Measurements from ENCODE around the gene DDX55. TPM values are rescaled to one million over a fixed set of nuclear protein-coding genes. Genes with fewer than 3 reads are reported as not detected.
"Not testable (repeated sequence)": the region's sequence is repeated elsewhere in the genome, so short reads cannot be mapped to it uniquely, and the experiment has no call there.

Gene DDX55
- total RNA-seq, 1 donor from 2014 or later: 42.8 TPM

DNA sequence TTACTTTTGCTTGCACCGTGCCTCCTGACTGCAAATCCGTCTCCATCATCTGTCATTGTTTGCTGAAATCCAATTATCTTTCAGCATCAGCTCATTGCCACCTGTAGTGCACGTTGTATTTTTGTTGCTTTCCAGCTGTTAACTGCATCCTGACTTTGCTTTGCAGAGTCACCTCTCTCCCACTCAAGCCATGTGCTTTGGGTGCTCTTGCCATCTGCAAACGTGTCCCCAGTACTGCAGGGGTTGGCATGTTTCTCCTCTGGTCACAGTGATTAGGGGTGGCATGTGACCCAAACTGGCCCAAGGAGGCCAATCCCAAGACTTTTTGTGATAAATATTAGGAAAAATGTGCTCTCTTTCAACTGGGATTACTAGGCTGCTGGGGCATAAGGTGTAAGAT is 28.0 kb upstream of the DDX55 start:
- Mint-ChIP-seq H3K9me3 (no peaks in the 10 kb centered on the region), H3K4me1 (peaks cover 5% of the 10 kb centered on the region), H3K27me3 (ENCODE audit: low read depth) (no peaks in the 10 kb centered on the region), H3K27ac (ENCODE audit: unreplicated experiment) (no peak overlapping the region), H3K36me3 (ENCODE audit: low read depth) (no peaks in the 10 kb centered on the region), H3K4me3 (no peak overlapping the region)
- DNase-seq (ENCODE audit: low read depth, low spot score): no peak
- TF ChIP-seq, protein P1, sequence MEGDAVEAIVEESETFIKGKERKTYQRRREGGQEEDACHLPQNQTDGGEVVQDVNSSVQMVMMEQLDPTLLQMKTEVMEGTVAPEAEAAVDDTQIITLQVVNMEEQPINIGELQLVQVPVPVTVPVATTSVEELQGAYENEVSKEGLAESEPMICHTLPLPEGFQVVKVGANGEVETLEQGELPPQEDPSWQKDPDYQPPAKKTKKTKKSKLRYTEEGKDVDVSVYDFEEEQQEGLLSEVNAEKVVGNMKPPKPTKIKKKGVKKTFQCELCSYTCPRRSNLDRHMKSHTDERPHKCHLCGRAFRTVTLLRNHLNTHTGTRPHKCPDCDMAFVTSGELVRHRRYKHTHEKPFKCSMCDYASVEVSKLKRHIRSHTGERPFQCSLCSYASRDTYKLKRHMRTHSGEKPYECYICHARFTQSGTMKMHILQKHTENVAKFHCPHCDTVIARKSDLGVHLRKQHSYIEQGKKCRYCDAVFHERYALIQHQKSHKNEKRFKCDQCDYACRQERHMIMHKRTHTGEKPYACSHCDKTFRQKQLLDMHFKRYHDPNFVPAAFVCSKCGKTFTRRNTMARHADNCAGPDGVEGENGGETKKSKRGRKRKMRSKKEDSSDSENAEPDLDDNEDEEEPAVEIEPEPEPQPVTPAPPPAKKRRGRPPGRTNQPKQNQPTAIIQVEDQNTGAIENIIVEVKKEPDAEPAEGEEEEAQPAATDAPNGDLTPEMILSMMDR (conservative IDR thresholded peaks at IDR 0.05): no peak

DNA sequence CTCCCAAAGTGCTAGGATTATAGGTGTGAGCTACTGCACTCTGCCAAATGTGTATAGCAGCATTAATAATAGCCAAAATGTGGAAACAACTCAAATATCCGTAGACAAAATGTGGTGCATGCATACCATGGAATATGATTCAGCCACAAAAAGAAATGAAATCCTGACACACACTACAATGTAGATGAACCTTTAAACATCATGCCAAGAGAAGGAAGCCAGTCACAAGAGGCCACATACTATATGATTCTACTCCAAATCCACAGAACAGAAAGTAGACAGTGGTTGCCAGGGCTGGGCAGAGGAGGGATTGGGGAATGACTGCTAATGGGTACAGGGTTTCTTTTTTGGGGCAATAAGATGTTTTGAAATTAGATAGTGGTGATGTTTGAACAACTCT is 25.3 kb upstream of the DDX55 start:
- H3K27me3 Mint-ChIP-seq (ENCODE audit: low read depth): no peaks in the 10 kb centered on the region
- peak overlapping the region; percentile 2 for H3K4me3 Mint-ChIP-seq
- no peak overlapping the region for H3K27ac Mint-ChIP-seq (ENCODE audit: unreplicated experiment)
- H3K36me3 Mint-ChIP-seq (ENCODE audit: low read depth): no peaks in the 10 kb centered on the region
- no peak for DNase-seq (ENCODE audit: low read depth, low spot score)
- no peaks in the 10 kb centered on the region for H3K9me3 Mint-ChIP-seq
- H3K4me1 Mint-ChIP-seq: no peaks in the 10 kb centered on the region
- TF ChIP-seq, protein P1 (conservative IDR thresholded peaks at IDR 0.05): no peak

DNA sequence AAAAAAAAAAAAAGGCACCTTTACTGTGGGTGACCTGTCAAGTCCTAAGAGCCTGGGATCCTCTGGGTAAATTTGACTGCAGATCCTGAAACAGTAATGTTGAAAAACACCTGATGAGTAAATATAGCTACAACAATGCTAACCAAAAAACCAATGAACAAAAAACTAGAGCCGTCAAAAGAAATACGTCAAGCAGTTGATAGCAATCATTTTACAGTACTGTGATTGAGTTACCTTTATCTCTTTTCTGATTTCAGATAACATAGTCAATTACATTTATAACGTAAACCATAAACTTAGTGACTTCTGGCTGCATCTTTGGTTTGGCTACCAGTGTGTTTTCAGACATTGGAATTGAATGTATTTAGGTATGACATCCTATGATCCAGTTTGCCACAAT is 23.7 kb upstream of the DDX55 start:
- TF ChIP-seq, protein P1 (conservative IDR thresholded peaks at IDR 0.05): no peak
- Mint-ChIP-seq H3K9me3 (no peaks in the 10 kb centered on the region), H3K36me3 (ENCODE audit: low read depth) (no peaks in the 10 kb centered on the region), H3K27ac (ENCODE audit: unreplicated experiment) (no peak overlapping the region), H3K4me1 (peaks cover 10% of the 10 kb centered on the region), H3K4me3 (no peak overlapping the region), H3K27me3 (ENCODE audit: low read depth) (no peaks in the 10 kb centered on the region)
- no peak for DNase-seq (ENCODE audit: low read depth, low spot score)

DNA sequence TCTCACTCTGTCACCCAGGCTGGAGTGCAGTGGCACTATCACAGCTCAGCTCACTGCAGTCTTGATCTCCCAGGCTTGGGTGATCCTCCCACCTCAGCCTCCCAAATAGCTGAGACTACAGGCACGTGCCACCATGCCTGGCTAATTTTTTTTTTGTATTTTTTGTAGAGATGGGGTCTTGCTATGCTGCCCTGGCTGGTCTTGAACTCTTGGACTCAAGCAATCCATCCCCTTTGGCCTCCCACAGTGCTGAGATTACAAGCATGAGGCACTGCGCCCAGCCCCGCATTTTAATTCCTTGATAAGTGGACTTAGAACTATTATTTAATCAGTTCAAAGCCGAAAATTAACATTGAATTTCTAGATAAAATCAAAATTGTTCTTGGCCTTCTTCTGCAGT is 23.1 kb upstream of the DDX55 start:
- H3K36me3 Mint-ChIP-seq (ENCODE audit: low read depth); H3K27ac Mint-ChIP-seq (ENCODE audit: unreplicated experiment); DNase-seq (ENCODE audit: low read depth, low spot score); H3K9me3 Mint-ChIP-seq; H3K27me3 Mint-ChIP-seq (ENCODE audit: low read depth); H3K4me3 Mint-ChIP-seq: not testable (repeated sequence)
- H3K4me1 Mint-ChIP-seq: peaks cover 10% of the 10 kb centered on the region

DNA sequence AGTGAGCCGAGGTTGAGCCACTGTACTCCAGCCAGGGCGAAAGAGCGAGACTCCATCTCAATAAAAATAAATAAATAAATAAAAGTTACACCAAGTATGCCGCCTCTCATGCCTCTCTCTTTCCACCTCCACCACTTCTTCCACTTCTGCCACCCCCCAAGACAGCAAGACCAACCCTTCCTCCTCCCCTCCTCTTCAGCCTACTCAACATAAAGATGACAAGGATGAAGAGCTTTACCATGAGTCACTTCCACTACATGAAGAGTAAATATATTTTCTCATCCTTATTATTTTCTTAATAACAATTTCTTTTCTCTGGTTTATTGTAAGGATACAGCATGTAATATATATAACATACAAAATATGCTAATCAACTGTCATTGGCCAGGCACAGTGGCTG is 21.1 kb upstream of the DDX55 start:
- DNase-seq (ENCODE audit: low read depth, low spot score): no peak
- Mint-ChIP-seq H3K4me3 (peak overlapping the region; percentile 34), H3K27me3 (ENCODE audit: low read depth) (no peaks in the 10 kb centered on the region), H3K9me3 (no peaks in the 10 kb centered on the region), H3K36me3 (ENCODE audit: low read depth) (no peaks in the 10 kb centered on the region), H3K4me1 (peaks cover 22% of the 10 kb centered on the region), H3K27ac (ENCODE audit: unreplicated experiment) (no peak overlapping the region)
- TF ChIP-seq, protein P1 (conservative IDR thresholded peaks at IDR 0.05): no peak

DNA sequence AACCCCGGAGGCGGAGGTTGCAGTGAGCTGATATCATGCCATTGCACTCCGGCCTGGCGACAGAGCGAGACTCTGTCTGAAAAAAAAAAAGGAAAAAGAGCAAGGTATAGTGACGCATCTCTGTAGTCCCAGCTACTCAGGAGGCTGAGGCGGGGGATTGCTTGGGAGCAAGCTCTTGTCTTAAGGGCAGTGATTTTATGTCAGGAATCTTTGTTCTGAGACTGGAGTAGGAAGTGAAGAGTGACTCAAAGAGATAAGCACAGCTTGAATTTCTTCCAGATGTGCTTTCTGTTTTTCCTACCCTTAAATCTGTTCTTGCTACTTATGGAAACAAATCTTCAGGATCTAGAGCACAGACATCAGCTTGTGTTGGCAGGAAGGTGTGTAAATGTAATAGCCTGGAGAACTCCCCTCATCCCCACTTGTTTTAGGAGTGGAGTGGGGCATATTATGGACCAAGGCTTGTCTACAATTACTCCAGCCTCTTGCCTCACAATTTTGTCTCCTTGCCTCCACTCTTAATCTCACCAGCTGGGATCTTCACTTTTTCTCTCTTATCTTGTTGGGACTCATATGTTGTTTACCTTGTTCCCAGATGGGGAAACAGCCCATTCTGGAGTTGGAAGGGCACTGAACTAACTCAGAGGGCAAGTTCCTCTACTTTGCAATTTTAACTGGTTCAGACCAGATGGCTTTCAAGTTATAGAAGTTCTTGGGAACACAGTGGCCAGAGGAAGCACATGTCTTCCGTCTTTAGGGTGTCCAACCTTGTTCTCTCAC is 10.0 kb upstream of the DDX55 start:
- DNase-seq (ENCODE audit: low read depth, low spot score): no peak
- Mint-ChIP-seq H3K27ac (ENCODE audit: unreplicated experiment) (no peak overlapping the region), H3K27me3 (ENCODE audit: low read depth) (no peaks in the 10 kb centered on the region), H3K9me3 (no peaks in the 10 kb centered on the region), H3K36me3 (ENCODE audit: low read depth) (peaks cover 5% of the 10 kb centered on the region), H3K4me1 (peaks cover 15% of the 10 kb centered on the region), H3K4me3 (no peak overlapping the region)
- TF ChIP-seq, protein P1 (conservative IDR thresholded peaks at IDR 0.05): no peak

All from neural crest cell (in vitro differentiated cells).